GM12865 (cell line): Measurements from ENCODE around the gene CELF2.

ENCODE experiments used
- DNase-seq: peaks from one replicate; pipeline ENCODE4 v3.0.0; 2010; ENCODE audit warnings: low read depth
- H3K4me3 ChIP-seq: 2 replicates; pipeline ENCODE4 v1.5.1; 2011; ENCODE audit warnings: mild to moderate bottlenecking, low read depth, low read length, control low read depth
- TF ChIP-seq, protein P1 (sequence below): IDR thresholded peaks from 2 replicates; pipeline ENCODE4 v1.5.1; 2011; ENCODE audit warnings: low read length, control low read depth, low read depth, inconsistent platforms; ENCODE audit not compliant: insufficient read depth; ENCODE audit errors: missing control alignments

Gene CELF2

DNA sequence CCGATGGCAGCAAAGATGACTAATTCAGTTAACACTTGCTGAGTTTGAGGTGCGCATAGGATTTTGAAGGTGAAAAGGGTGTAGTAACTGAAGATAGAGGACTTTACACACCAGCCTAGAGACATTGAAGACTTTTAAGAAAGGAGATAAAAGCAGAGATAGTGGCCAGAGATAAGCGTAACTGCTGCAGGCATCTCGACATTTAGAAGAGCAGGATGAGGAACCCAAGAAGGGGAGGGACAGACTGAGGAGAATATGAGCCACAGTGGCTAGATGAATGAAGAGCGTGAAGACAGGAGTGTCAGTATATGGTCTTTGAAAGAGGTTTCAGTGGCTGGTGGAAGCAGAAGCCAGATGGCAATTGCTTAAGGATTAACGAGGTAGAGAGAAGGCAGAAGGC, 71.6 kb downstream of the CELF2 start:
- no peak overlapping the region for H3K4me3 ChIP-seq
- TF ChIP-seq, protein P1, sequence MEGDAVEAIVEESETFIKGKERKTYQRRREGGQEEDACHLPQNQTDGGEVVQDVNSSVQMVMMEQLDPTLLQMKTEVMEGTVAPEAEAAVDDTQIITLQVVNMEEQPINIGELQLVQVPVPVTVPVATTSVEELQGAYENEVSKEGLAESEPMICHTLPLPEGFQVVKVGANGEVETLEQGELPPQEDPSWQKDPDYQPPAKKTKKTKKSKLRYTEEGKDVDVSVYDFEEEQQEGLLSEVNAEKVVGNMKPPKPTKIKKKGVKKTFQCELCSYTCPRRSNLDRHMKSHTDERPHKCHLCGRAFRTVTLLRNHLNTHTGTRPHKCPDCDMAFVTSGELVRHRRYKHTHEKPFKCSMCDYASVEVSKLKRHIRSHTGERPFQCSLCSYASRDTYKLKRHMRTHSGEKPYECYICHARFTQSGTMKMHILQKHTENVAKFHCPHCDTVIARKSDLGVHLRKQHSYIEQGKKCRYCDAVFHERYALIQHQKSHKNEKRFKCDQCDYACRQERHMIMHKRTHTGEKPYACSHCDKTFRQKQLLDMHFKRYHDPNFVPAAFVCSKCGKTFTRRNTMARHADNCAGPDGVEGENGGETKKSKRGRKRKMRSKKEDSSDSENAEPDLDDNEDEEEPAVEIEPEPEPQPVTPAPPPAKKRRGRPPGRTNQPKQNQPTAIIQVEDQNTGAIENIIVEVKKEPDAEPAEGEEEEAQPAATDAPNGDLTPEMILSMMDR = no peak
- DNase-seq = no peak

DNA sequence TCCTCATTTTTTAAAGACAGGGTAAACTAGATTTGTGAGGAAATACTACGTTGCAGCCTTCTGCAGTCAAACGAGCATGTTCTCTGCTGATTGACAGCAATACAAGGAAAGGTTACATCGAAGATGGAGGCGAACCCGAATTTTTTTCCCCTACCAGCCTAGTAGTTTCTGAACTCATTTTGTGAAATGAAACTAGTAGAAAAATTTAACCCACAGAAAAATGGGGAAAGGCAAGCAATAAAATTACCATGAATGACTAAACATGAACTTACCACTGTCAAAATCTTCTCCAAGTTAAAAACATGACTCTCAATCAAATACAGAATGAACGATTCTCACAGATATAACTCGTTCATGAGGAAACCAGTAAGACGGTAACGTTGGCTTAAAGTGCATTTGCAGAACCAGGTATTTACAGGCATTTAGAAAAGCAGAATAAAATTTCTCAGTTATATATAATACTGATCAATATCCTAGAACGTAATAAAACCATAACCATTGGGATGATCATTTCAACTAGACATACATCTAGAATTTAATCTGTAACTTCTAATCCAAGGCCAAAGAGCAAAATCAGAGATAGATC, 73.9 kb downstream of the CELF2 start:
- TF ChIP-seq, protein P1 = no peak
- DNase-seq = peak; percentile 58

DNA sequence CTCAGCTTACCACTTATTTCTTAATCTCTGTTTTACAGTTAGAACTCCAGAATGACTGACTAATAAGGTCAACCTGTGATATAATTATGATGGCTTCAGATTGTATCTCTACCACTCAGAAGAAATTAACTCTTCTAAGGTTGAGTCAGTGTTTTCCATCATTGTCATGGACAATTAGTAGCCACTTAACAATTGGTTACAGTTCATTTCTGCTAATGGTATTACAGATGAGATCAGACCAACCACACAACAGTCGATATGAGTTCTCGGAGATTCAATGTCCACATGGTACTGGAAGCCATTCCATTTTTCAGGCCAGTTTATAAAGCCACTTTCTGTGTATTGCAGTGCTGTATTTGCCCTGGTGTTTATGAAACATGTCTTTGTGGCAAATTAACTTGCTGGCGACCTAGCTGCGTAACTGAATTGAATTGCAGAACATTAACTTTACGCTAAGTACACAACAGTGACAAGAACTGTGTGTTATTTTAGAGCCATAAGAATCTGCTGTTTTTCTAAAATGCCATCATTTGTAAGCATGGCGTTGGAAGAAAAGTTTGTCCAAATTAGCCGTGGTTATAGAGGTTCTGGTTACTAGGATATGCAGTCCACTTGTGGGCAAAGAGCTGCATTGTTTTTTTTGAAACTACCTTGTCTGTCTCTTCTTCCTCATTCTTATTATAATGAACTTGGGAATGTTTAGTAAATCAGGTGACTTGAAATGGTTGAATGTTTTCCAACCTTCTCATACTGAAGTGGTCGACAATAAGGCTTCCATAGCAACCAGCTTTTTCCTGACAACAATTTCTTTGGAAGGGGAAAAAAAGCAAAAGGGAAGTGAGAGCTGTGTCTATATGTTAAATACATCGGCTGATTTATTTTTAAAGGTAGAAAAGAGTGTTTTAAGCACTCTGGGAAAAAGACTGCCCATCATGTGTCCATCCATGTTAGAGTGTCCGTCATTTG, 76.4 kb downstream of the CELF2 start:
- no peak overlapping the region for H3K4me3 ChIP-seq
- no peak for DNase-seq
- TF ChIP-seq, protein P1 = no peak

More for the DNA sequence above, 73.9 kb downstream of the CELF2 start:
- no peak overlapping the region for H3K4me3 ChIP-seq

GRCh38 chr10:11095374-11095801, 77.7 kb downstream of the CELF2 start:
- H3K4me3 ChIP-seq = no peak overlapping the region
- no peak for DNase-seq
- TF ChIP-seq, protein P1 = no peak

DNA sequence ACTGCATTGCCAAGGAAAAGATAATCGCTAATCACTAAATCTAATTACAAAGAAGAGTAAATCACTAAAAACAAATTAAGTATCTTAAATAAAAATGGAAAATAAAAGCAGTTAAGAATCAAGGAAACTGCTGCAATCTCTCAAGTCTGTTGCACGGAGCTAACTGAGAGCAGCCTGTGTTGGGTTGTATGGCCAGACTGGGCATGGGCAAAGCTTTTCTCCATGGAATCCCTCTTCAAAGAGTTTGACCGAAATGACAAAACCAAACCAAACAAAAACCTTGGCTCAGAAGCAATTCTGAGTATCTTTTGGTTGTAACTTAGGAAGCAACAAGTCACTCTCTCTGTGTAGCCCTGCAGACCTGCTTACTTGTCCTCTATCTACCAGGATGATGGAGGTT, 78.8 kb downstream of the CELF2 start:
- no peak for DNase-seq
- H3K4me3 ChIP-seq = no peak overlapping the region
- TF ChIP-seq, protein P1 = no peak

- TF ChIP-seq, protein P1 = no peak
- peak; percentile 64 for DNase-seq
- H3K4me3 ChIP-seq = no peak overlapping the region
Measured at GRCh38 chr10:11097686-11098085, 80.0 kb downstream of the CELF2 start.

DNA sequence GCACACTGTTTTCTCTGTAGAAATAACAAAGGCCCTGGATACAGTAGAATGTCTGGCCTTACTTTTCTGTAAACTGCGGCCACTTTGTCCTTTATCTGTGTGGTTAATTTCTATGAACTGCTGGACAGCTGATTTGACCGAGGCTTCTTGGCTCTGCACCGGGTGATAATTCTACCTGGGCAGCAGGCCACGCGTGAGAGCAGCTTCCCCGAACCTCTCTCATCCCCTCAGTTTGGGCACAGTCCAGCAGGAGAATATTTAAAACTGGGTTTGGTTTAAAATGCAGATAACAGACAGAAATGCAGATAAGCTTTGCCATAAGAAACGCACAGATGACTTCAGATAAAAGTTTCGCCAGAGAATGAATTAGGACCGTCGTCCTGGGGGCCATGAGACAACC, 81.0 kb downstream of the CELF2 start:
- no peak overlapping the region for H3K4me3 ChIP-seq
- no peak for DNase-seq
- TF ChIP-seq, protein P1 = no peak
